Measurements from ENCODE around the gene RAB7A. TPM values are rescaled to one million over a fixed set of nuclear protein-coding genes. Genes with fewer than 3 reads are reported as not detected.

RAB7A gene
- total and polyA plus RNA-seq, 2 of the 4 experiments (the other 2 are of a cell fraction), result 57.0 to 240 TPM

DNA sequence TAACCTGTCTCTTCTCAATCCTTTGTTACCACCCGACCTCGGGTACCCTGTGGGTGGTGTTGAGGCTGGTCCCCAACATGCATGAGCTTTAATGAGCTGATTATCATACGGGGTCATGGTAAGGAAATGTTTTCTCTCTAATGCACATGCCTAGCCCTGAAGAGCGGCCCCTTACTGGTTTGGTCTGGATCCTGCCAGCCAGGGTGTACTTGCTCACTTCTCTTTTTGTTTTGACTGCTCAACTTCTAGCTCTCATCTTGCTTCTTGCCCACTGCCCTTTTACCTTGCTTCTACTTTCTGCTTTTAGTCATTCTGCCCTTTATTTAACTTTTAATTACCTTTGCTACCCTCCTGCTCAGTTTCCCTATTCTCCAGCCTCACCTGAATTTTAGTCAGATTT, 109.1 kb downstream of the RAB7A start:
- Histone ChIP-seq H3K14ac (replicated peaks; ENCODE audit: low read depth, low read length) (no peak overlapping the region), H2BK5ac (ENCODE audit: low read depth, low read length, poor library complexity, severe bottlenecking) (no peak overlapping the region), H3K36me3 (ENCODE audit: control insufficient read depth, insufficient read depth, low read length) (no peaks in the 10 kb centered on the region), H2BK120ac (ENCODE audit: low read depth, low read length) (no peak overlapping the region), H3K27me3 (ENCODE audit: control insufficient read depth, insufficient read depth, low read length) (peaks cover 3% of the 10 kb centered on the region), H4K5ac (ENCODE audit: low read depth, low read length) (no peak overlapping the region), H2AFZ (replicated peaks; ENCODE audit: low read length, poor library complexity) (no peak overlapping the region), H3K23ac (ENCODE audit: low read depth, low read length) (no peak overlapping the region), H2BK15ac (ENCODE audit: low read depth, low read length) (no peak overlapping the region), H3K9me3 (ENCODE audit: control insufficient read depth, insufficient read depth, low read length) (no peaks in the 10 kb centered on the region), H3K79me1 (ENCODE audit: low read depth in 1 of 2, low read length in 2 of 2) (no peaks in the 10 kb centered on the region), H4K8ac (ENCODE audit: low read depth in 2 of 2, low read length in 2 of 2) (no peak overlapping the region), H3K27ac (ENCODE audit: insufficient read depth, low read length) (no peak overlapping the region), H3K9me1 (ENCODE audit: insufficient read depth, low read length) (no peaks in the 10 kb centered on the region), H3K4me2 (ENCODE audit: low read depth, low read length) (no peak overlapping the region), H2AK5ac (ENCODE audit: low read depth, low read length) (no peak overlapping the region), H3K4me1 (ENCODE audit: control insufficient read depth, insufficient read depth, low read length) (no peaks in the 10 kb centered on the region), H3K4ac (ENCODE audit: low read depth, low read length) (no peak overlapping the region), H3K18ac (ENCODE audit: low read depth, low read length) (no peak overlapping the region), H3K9ac (ENCODE audit: low read depth, low read length) (no peak overlapping the region), H4K20me1 (ENCODE audit: insufficient read depth, low read length) (no peaks in the 10 kb centered on the region), H2AK9ac (replicated peaks; ENCODE audit: low read depth, low read length, poor library complexity) (no peak overlapping the region), H3K56ac (ENCODE audit: extremely low read depth, insufficient read depth, low read length) (no peak overlapping the region), H2BK20ac (ENCODE audit: low read depth, low read length) (no peak overlapping the region), H3K4me3 (ENCODE audit: insufficient read depth, low read depth, low read length) (no peak overlapping the region), H4K91ac (ENCODE audit: insufficient read depth, low read depth, low read length) (no peak overlapping the region)
- no peak for ATAC-seq (ENCODE audit: low read depth)
- in situ Hi-C loops (cut with MboI; ENCODE audit: low sequenced_read_pairs) (no loop called here), intact Hi-C loops (cut with micrococcal nuclease) (no loop called here), dilution Hi-C loops (cut with HindIII; ENCODE audit: low sequenced_read_pairs, unreplicated experiment) (no loop called here)
- DNase-seq, result no peak
- no peak for TF ChIP-seq CEBPB (IDR thresholded peaks at IDR 0.05; ENCODE audit: low read depth, low read length)
- no peak for TF ChIP-seq FOS (IDR thresholded peaks at IDR 0.05; ENCODE audit: low read depth, low read length)
- TF ChIP-seq POLR2A (IDR thresholded peaks at IDR 0.05; ENCODE audit: low read depth, low read length), result no peak
- CTCF ChIA-PET, result interaction anchor here (0.6 kb wide), 1 partner anchor 44 kb away, joined by 3 read pairs; the partner anchor contains the start of gene ACAD9
- BruUV-seq (replicated peaks), result no TSS peak
- POLR2A ChIA-PET (ENCODE audit: unreplicated experiment), result no interaction called here
- WGBS, 2 experiments (ENCODE audit: extremely low coverage in 2 of 2, insufficient read length in 1 of 2), result no CpG with 5 or more reads among the region's 4 CpGs
